ENCODE measurements around the gene HAUS7. TPM values are rescaled to one million over a fixed set of nuclear protein-coding genes. Genes with fewer than 3 reads are reported as not detected.

The HAUS7 gene
- total RNA-seq, 1 experiment from 2014 or later = 59.9 TPM

- ChIA-PET POLR2A (no interaction called here), CTCF (no interaction called here)
- no peak overlapping the region for H3K4me3 ChIP-seq (ENCODE audit: low read depth in 2 of 2, low read length in 2 of 2)
- H3K27ac ChIP-seq (ENCODE audit: low read length) = no peak overlapping the region
- no peaks in the 10 kb centered on the region for H3K27me3 ChIP-seq (ENCODE audit: control insufficient read depth, insufficient read depth, low read length)
- H3K9me3 ChIP-seq (ENCODE audit: control insufficient read depth, insufficient read depth, low read depth, low read length) = no peaks in the 10 kb centered on the region
- BruUV-seq (replicated peaks) = no TSS peak
- in situ Hi-C loops (cut with HindIII; ENCODE audit: low pct_unique_long_range_greater_than_20kb, low sequenced_read_pairs) (no loop called here), intact Hi-C loops (cut with micrococcal nuclease; ENCODE audit: unreplicated experiment) (no loop called here)
- ATAC-seq = no peak
- H3K4me1 ChIP-seq (ENCODE audit: control insufficient read depth, insufficient read depth, low read length) = no peaks in the 10 kb centered on the region
- H3K36me3 ChIP-seq (ENCODE audit: control insufficient read depth, insufficient read depth, low read length) = no peaks in the 10 kb centered on the region
- no peak for TF ChIP-seq SIN3A (IDR thresholded peaks at IDR 0.05; ENCODE audit: borderline replicate concordance, insufficient read depth, low read depth, low read length)
- TF ChIP-seq, protein P1, sequence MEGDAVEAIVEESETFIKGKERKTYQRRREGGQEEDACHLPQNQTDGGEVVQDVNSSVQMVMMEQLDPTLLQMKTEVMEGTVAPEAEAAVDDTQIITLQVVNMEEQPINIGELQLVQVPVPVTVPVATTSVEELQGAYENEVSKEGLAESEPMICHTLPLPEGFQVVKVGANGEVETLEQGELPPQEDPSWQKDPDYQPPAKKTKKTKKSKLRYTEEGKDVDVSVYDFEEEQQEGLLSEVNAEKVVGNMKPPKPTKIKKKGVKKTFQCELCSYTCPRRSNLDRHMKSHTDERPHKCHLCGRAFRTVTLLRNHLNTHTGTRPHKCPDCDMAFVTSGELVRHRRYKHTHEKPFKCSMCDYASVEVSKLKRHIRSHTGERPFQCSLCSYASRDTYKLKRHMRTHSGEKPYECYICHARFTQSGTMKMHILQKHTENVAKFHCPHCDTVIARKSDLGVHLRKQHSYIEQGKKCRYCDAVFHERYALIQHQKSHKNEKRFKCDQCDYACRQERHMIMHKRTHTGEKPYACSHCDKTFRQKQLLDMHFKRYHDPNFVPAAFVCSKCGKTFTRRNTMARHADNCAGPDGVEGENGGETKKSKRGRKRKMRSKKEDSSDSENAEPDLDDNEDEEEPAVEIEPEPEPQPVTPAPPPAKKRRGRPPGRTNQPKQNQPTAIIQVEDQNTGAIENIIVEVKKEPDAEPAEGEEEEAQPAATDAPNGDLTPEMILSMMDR (IDR thresholded peaks at IDR 0.05) = no peak
- no peak for TF ChIP-seq REST (IDR thresholded peaks at IDR 0.05; ENCODE audit: insufficient read depth in 1 of 2, low read depth in 2 of 2, low read length in 1 of 2)
- no peak for TF ChIP-seq TCF7L2 (IDR thresholded peaks at IDR 0.05; ENCODE audit: low read depth, low read length)
- TF ChIP-seq POLR2AphosphoS5 (IDR thresholded peaks at IDR 0.05; ENCODE audit: low read depth, low read length) = no peak
- no peak for DNase-seq (ENCODE audit: low read depth, low spot score)
Observed at GRCh38 chrX:153512501-153512893, 42.1 kb upstream of the HAUS7 start.

GRCh38 chrX:153511784-153512500, 41.6 kb upstream of the HAUS7 start:
- Histone ChIP-seq H3K4me3 (ENCODE audit: low read depth in 2 of 2, low read length in 2 of 2) (no peak overlapping the region), H3K9me3 (ENCODE audit: control insufficient read depth, insufficient read depth, low read depth, low read length) (no peaks in the 10 kb centered on the region), H3K27ac (ENCODE audit: low read length) (no peak overlapping the region), H3K36me3 (ENCODE audit: control insufficient read depth, insufficient read depth, low read length) (no peaks in the 10 kb centered on the region), H3K27me3 (ENCODE audit: control insufficient read depth, insufficient read depth, low read length) (no peaks in the 10 kb centered on the region), H3K4me1 (ENCODE audit: control insufficient read depth, insufficient read depth, low read length) (no peaks in the 10 kb centered on the region)
- ChIA-PET POLR2A (no interaction called here), CTCF (no interaction called here)
- in situ Hi-C loops (cut with HindIII; ENCODE audit: low pct_unique_long_range_greater_than_20kb, low sequenced_read_pairs) = no loop called here
- no peak for TF ChIP-seq REST (IDR thresholded peaks at IDR 0.05; ENCODE audit: insufficient read depth in 1 of 2, low read depth in 2 of 2, low read length in 1 of 2)
- TF ChIP-seq SIN3A (IDR thresholded peaks at IDR 0.05; ENCODE audit: borderline replicate concordance, insufficient read depth, low read depth, low read length) = no peak
- no peak for TF ChIP-seq POLR2AphosphoS5 (IDR thresholded peaks at IDR 0.05; ENCODE audit: low read depth, low read length)
- no peak for TF ChIP-seq TCF7L2 (IDR thresholded peaks at IDR 0.05; ENCODE audit: low read depth, low read length)
- TF ChIP-seq, protein P1 (IDR thresholded peaks at IDR 0.05) = no peak
- DNase-seq (ENCODE audit: low read depth, low spot score) = no peak
- intact Hi-C loops (cut with micrococcal nuclease; ENCODE audit: unreplicated experiment) = no loop called here
- no peak for ATAC-seq
- BruUV-seq (replicated peaks) = no TSS peak
